NCI-H2081 treated with DMSO at 0.1 percent for 48 hours (cell line): ENCODE data around the gene EZH2.

ENCODE experiments used
- DNase-seq: peaks from one replicate; lab custom pipeline; 2025; lab: John Stamatoyannopoulos, UW

The EZH2 gene

DNA sequence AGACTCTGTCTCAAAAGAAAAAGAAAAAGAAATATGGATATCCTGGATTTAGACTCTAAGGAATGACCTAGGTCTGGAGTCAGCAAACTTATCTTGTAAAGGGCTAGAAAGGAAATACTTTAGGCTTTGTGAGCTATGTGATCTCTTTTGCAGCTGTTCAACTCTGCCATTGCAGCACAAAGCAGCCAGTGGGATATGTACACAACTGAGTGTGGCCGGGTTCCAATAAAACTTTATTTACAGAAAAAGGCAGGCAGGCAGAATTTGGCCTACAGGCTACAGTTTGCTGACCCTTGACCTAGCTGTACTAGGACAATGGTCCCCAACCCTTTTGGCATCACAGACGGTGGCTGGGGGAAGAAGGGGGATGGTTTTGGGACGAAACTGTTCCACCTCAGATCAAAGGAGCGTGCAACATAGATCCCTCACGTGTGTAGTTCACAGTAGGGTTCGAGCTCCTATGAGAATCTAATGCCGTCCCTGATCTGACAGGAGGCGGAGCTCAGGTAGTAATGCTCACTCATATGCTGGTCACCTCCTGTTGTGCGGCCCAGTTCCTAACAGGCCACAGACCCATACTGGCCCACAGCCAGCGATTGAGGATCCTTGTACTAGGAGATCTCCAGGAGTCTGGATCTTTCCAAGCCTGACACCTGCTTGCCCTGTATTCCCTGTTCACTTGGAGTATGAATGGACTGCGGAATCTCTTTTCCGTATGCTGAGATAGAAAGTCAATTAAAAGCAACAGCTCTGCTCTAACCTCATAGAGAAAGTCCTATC lies 122.4 kb downstream of the EZH2 start:
- DNase-seq = no peak
